H1 (cell line): ENCODE data around the gene ADD1.

Experiments
- CREB1 ChIP-seq: IDR thresholded peaks from 2 replicates; pipeline ENCODE4 v1.6.1; 2012; ENCODE audit warnings: inconsistent platforms
- EP300 ChIP-seq, 2 experiments: IDR thresholded peaks; 1 replicate in 1 of 2; 2 replicates in 1 of 2; pipeline ENCODE4 v1.6.1; 2011 to 2012; ENCODE audit warnings: low read depth in 2 of 2, low read length in 2 of 2, mild to moderate bottlenecking in 2 of 2, borderline replicate concordance in 1 of 2, inconsistent platforms in 1 of 2, moderate library complexity in 1 of 2
- GABPA ChIP-seq: IDR thresholded peaks from 2 replicates; pipeline ENCODE4 v1.6.1; 2011; ENCODE audit warnings: mild to moderate bottlenecking, low read length, moderate library complexity, borderline replicate concordance; ENCODE audit not compliant: insufficient read depth
- POLR2A ChIP-seq, 2 experiments: IDR thresholded peaks; 1 replicate in 1 of 2; 2 replicates in 1 of 2; pipeline ENCODE4 v1.6.1; 2011; ENCODE audit warnings: low read depth in 2 of 2, low read length in 2 of 2, mild to moderate bottlenecking in 2 of 2; ENCODE audit errors: control extremely low read depth in 1 of 2
- TF ChIP-seq, protein P1 (sequence below): IDR thresholded peaks from 2 replicates; pipeline ENCODE4 v1.6.1; 2012; ENCODE audit warnings: inconsistent platforms
- TF ChIP-seq, protein P2 (sequence below): IDR thresholded peaks from 2 replicates; pipeline ENCODE4 v1.6.1; 2012; ENCODE audit warnings: low read length, inconsistent platforms

DNA sequence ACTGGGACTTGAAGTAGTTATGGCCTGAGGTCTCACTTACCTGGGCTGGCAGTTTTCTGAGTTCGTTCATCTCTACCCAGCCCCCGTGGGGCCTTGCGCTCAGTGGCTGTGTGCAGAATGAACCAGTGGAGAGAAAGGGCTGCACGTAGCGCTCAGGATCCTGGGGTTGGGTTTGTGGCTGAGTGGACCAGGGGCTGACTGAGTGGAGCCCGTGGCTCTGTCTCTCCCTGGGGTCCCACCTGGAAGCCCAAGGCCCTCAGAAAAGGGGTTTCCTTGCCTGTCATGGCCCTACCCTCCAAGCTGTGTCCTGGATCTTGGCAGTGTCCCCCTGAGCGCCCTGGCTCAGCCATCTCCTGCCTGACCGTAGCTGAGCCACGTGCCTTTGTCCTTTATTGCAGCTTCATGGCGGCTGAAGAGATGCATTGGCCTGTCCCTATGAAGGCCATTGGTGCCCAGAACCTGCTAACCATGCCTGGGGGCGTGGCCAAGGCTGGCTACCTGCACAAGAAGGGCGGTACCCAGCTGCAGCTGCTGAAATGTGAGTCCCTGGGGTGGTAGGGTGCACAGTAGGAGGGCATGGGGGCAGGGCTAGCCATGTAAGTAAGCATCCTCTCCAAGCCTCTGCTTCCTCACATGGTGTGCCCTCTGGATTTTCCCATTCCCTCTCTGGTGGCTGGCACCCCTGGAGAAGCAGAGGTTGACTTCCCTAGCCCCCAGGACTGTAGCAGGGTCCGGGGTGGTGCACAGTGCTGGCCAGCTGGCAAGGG lies 23.2 kb upstream of the ADD1 start:
- TF ChIP-seq EP300 (IDR thresholded peaks at IDR 0.05; ENCODE audit: borderline replicate concordance in 1 of 2, low read depth in 2 of 2, low read length in 2 of 2): no peak
- TF ChIP-seq, protein P1, sequence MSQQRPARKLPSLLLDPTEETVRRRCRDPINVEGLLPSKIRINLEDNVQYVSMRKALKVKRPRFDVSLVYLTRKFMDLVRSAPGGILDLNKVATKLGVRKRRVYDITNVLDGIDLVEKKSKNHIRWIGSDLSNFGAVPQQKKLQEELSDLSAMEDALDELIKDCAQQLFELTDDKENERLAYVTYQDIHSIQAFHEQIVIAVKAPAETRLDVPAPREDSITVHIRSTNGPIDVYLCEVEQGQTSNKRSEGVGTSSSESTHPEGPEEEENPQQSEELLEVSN: no peak
- TF ChIP-seq, protein P2, sequence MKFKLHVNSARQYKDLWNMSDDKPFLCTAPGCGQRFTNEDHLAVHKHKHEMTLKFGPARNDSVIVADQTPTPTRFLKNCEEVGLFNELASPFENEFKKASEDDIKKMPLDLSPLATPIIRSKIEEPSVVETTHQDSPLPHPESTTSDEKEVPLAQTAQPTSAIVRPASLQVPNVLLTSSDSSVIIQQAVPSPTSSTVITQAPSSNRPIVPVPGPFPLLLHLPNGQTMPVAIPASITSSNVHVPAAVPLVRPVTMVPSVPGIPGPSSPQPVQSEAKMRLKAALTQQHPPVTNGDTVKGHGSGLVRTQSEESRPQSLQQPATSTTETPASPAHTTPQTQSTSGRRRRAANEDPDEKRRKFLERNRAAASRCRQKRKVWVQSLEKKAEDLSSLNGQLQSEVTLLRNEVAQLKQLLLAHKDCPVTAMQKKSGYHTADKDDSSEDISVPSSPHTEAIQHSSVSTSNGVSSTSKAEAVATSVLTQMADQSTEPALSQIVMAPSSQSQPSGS: no peak
- no peak for TF ChIP-seq GABPA
- TF ChIP-seq CREB1: no peak
- no peak for TF ChIP-seq POLR2A (IDR thresholded peaks at IDR 0.05; ENCODE audit: control extremely low read depth in 1 of 2, low read depth in 2 of 2, low read length in 2 of 2)
